Nephron progenitor cell (in vitro differentiated cells): ENCODE measurements around the gene ADAT3.

Source experiments
- DNase-seq: peaks from one replicate; pipeline ENCODE4 v3.0.0; 2021
- H3K27ac Mint-ChIP-seq: 2 replicates; pipeline ENCODE4 v1.8.0; 2021; ENCODE audit warnings: mild to moderate bottlenecking, moderate library complexity, mixed read lengths
- H3K27me3 Mint-ChIP-seq: 2 replicates; pipeline ENCODE4 v1.8.0; 2021; ENCODE audit warnings: mild to moderate bottlenecking, low read depth, mixed read lengths; ENCODE audit not compliant: poor library complexity
- H3K36me3 Mint-ChIP-seq: 2 replicates; pipeline ENCODE4 v1.8.0; 2021; ENCODE audit warnings: low read depth, mixed read lengths
- H3K4me1 Mint-ChIP-seq: 2 replicates; pipeline ENCODE4 v1.8.0; 2021; ENCODE audit warnings: mixed read lengths
- H3K4me3 Mint-ChIP-seq: 2 replicates; pipeline ENCODE4 v1.8.0; 2021; ENCODE audit warnings: mild to moderate bottlenecking, moderate library complexity, mixed read lengths
- H3K9me3 Mint-ChIP-seq: 2 replicates; pipeline ENCODE4 v1.8.0; 2021; ENCODE audit warnings: mild to moderate bottlenecking, moderate library complexity, mixed read lengths
- TF ChIP-seq, protein P1 (sequence below): fragments of 200-600 bp; sonication (generic); IDR thresholded peaks from 2 replicates; pipeline ENCODE4 v1.5.0; 2021; ENCODE audit warnings: antibody characterized with exemption

Gene ADAT3

DNA sequence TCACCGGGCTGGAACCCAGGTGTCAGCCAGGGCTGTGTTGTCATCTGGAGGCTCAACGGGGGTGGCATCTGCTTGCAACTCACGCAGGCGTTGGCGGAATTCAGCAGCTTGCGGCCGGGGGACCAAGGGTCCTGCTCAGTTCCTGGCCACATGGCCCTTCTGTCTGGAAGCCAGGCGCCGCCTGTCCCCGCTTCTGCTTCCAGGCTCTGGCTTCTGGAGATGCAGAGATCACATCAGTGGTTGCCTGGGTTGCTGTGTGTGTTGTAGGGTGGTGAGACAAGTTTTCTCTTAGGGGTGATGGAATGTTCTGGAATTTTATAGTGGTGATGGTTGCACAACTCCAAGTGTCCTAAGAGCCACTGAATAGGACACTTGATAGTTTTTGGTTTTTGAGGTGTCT, 5.0 kb downstream of the ADAT3 start:
- Mint-ChIP-seq H3K27me3 (no peaks in the 10 kb centered on the region), H3K9me3 (no peaks in the 10 kb centered on the region), H3K4me1 (peaks cover 9% of the 10 kb centered on the region), H3K27ac (no peak overlapping the region), H3K36me3 (peaks cover 19% of the 10 kb centered on the region), H3K4me3 (no peak overlapping the region)
- no peak for DNase-seq
- TF ChIP-seq, protein P1, sequence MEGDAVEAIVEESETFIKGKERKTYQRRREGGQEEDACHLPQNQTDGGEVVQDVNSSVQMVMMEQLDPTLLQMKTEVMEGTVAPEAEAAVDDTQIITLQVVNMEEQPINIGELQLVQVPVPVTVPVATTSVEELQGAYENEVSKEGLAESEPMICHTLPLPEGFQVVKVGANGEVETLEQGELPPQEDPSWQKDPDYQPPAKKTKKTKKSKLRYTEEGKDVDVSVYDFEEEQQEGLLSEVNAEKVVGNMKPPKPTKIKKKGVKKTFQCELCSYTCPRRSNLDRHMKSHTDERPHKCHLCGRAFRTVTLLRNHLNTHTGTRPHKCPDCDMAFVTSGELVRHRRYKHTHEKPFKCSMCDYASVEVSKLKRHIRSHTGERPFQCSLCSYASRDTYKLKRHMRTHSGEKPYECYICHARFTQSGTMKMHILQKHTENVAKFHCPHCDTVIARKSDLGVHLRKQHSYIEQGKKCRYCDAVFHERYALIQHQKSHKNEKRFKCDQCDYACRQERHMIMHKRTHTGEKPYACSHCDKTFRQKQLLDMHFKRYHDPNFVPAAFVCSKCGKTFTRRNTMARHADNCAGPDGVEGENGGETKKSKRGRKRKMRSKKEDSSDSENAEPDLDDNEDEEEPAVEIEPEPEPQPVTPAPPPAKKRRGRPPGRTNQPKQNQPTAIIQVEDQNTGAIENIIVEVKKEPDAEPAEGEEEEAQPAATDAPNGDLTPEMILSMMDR = no peak

DNA sequence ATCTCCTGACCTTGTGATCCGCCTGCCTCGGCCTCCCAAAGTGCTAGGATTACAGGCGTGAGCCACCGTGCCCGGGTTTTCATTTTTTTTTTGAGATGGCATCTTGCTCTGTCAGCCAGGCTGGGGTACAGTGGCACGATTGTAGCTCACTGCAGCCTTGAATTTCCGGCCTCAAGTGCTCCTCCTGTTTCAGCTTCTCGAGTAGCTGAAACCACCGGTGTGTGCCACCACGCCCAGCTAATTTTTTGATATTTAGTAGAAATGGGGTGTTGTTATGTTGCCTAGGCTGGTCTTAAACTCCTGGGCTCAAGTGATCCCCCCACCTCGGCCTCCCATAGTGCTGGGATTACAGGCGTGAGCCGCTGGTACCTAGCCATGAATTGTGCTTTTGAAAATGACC, 5.9 kb downstream of the ADAT3 start:
- no peak for DNase-seq
- H3K27me3 Mint-ChIP-seq = no peaks in the 10 kb centered on the region
- TF ChIP-seq, protein P1 = no peak
- no peak overlapping the region for H3K27ac Mint-ChIP-seq
- peaks cover 19% of the 10 kb centered on the region for H3K36me3 Mint-ChIP-seq
- H3K4me1 Mint-ChIP-seq = peaks cover 3% of the 10 kb centered on the region
- H3K9me3 Mint-ChIP-seq = no peaks in the 10 kb centered on the region
- no peak overlapping the region for H3K4me3 Mint-ChIP-seq

DNA sequence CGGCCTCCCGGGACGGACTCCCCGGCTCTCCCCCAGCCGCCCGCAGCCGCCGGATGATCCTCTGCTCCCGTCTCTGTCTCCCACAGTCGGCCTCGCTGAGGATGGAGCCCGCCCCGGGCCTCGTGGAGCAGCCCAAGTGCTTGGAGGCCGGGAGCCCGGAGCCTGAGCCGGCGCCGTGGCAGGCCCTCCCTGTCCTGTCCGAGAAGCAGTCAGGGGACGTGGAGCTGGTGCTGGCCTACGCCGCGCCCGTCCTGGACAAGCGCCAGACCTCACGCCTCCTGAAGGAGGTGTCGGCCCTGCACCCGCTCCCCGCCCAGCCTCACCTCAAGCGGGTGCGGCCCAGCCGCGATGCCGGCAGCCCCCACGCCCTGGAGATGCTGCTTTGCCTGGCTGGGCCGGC, 6.8 kb downstream of the ADAT3 start:
- no peak for DNase-seq
- Mint-ChIP-seq H3K4me1 (peaks cover 3% of the 10 kb centered on the region), H3K9me3 (no peaks in the 10 kb centered on the region), H3K27me3 (no peaks in the 10 kb centered on the region), H3K27ac (no peak overlapping the region), H3K36me3 (peaks cover 19% of the 10 kb centered on the region), H3K4me3 (no peak overlapping the region)
- TF ChIP-seq, protein P1 = no peak

DNA sequence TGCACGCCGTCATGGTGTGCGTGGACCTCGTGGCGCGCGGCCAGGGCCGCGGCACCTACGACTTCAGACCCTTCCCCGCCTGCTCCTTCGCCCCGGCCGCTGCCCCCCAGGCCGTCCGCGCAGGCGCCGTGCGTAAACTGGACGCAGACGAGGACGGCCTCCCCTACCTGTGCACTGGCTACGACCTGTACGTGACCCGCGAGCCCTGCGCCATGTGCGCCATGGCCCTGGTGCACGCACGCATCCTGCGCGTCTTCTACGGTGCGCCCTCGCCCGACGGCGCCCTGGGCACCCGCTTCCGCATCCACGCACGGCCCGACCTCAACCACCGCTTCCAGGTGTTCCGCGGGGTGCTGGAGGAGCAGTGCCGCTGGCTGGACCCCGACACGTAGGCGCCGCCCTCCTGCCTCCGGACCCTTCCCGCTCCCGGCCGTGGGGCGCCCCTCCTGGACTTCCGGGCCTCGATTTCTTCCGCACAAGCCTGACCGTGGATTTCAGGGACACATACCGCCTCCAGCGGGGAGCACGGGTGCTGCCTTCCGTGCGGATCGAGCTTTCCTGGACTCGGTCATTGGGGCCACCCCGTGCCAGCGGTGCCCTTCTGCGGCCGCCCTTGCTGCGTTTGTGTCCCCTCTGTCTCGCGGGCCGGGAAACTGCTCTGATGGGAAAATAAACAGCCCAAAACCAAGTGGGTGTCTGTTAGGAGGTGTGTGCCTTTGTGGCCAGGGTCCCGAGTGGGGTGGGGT, 7.7 kb downstream of the ADAT3 start:
- Mint-ChIP-seq H3K36me3 (peaks cover 19% of the 10 kb centered on the region), H3K4me3 (no peak overlapping the region), H3K27me3 (no peaks in the 10 kb centered on the region), H3K9me3 (no peaks in the 10 kb centered on the region), H3K27ac (no peak overlapping the region), H3K4me1 (peaks cover 3% of the 10 kb centered on the region)
- TF ChIP-seq, protein P1 = no peak
- no peak for DNase-seq

DNA sequence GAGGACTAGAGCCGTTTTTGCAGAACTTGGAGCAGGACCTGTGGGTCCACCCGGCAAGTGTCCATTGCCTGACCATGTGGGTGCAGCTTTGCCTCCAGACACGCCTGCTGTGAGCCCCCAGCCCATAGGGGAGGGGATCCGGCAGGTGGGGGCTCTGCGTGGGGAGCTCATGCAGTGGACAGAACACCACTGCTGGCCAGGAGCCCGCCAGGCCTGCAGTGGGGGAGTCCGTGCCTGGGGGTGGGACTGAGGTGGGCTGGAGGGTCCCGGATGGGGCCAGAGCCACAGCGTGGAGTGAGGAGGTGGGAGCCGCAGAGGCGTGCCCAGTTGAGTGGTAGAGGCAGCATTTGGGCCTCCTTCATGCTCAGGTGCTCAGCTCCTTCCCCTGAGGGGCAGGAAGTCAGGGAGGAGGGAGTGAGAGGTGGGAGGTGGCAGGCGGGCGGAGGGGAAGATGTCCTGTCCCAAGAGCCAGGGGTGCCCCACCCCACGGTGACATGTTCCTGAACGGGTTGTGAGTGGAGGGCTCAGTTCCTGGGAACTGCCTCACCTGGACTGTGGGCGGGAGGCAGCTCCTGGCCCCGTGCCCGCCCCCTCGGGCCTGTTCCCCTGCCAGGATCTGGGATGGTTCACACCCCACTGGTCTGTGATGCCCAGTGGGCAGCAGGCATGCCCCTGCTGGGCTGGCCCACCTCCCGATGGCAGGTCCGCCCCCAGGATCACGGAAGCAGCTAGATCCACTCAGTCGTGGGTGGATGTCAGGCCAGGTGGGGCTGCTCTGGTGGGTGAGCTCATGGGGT, 8.8 kb downstream of the ADAT3 start:
- no peak overlapping the region for H3K27ac Mint-ChIP-seq
- DNase-seq = no peak
- no peaks in the 10 kb centered on the region for H3K27me3 Mint-ChIP-seq
- TF ChIP-seq, protein P1 = no peak
- no peak overlapping the region for H3K4me3 Mint-ChIP-seq
- H3K9me3 Mint-ChIP-seq = no peaks in the 10 kb centered on the region
- H3K36me3 Mint-ChIP-seq = peaks cover 23% of the 10 kb centered on the region
- H3K4me1 Mint-ChIP-seq = no peaks in the 10 kb centered on the region
